Neural progenitor cell (in vitro differentiated cells): ENCODE results near the gene RIPPLY2.

Experiments used
- CTCF ChIP-seq: fragments of 200-600 bp; sonication (generic); IDR thresholded peaks from 2 replicates; pipeline ENCODE4 v1.5.1; 2017; ENCODE audit warnings: antibody characterized with exemption, mild to moderate bottlenecking
- EZH2 ChIP-seq: fragments of 200-600 bp; sonication (generic); IDR thresholded peaks from 2 replicates; pipeline ENCODE4 v1.6.1; 2017; ENCODE audit warnings: antibody characterized with exemption, mild to moderate bottlenecking, moderate library complexity

- no peak for TF ChIP-seq CTCF
- TF ChIP-seq EZH2 = no peak
Observed at GRCh38 chr6:83844170-83844569, 9.0 kb upstream of the RIPPLY2 start.
